Measurements from ENCODE around the gene DLG5. TPM values are rescaled to one million over a fixed set of nuclear protein-coding genes. Genes with fewer than 3 reads are reported as not detected.

Gene DLG5
- total and polyA plus RNA-seq, 10 of the 15 experiments (the other 5 are each of a cell fraction or from before 2014, with no cell fraction given) = 0.18 to 6.6 (median 2.7) TPM

GRCh38 chr10:77806511-77807157 is 119.9 kb downstream of the DLG5 start:
- Histone ChIP-seq H3K9me3 (replicated peaks; ENCODE audit: control insufficient read depth, insufficient read depth, low read length) (no peaks in the 10 kb centered on the region), H3K79me2 (ENCODE audit: control insufficient read depth, insufficient read depth, low read length) (no peaks in the 10 kb centered on the region), H3K36me3 (ENCODE audit: control insufficient read depth in 2 of 2, insufficient read depth in 2 of 2, low read length in 1 of 2) (peaks cover 2 to 3% of the 10 kb centered on the region in 2 experiments; a peak in 2 of 4 replicates), H3K27me3 (replicated peaks in 1 of 2; ENCODE audit: control insufficient read depth in 2 of 2, insufficient read depth in 2 of 2, low read length in 1 of 2) (no peaks in the 10 kb centered on the region), H4K20me1 (ENCODE audit: control insufficient read depth, insufficient read depth) (no peaks in the 10 kb centered on the region), H3K9ac (ENCODE audit: control insufficient read depth, insufficient read depth, low read length) (no peak overlapping the region), H3K4me1 (ENCODE audit: control insufficient read depth, insufficient read depth, low read length) (peaks cover under 1% of the 10 kb centered on the region; the same call in 1 of the 2 replicates), H3K4me3 (no peak overlapping the region), H3K27ac (ENCODE audit: control insufficient read depth, insufficient read depth) (no peak overlapping the region), H2AFZ (ENCODE audit: control insufficient read depth, low read depth, low read length) (no peak overlapping the region), H3K4me2 (ENCODE audit: control insufficient read depth, insufficient read depth) (no peak overlapping the region)
- FAIRE-seq (no peak), DNase-seq (ENCODE audit: low read depth, low spot score) (no peak), ATAC-seq (no peak)
- BruUV-seq (replicated peaks) = no TSS peak
- 88% methylated on average over 18 of the region's 19 CpGs for WGBS (ENCODE audit: insufficient coverage, insufficient replicate concordance, low lambda C conversion rate, missing lambda C conversion rate)
- intact Hi-C loops (cut with micrococcal nuclease; ENCODE audit: unreplicated experiment) (no loop called here), in situ Hi-C loops (cut with MboI) (no loop called here)
- RAD21 ChIA-PET (ENCODE audit: unreplicated experiment) = no interaction called here
- POLR2A ChIA-PET = no interaction called here
- SMC1A ChIA-PET (ENCODE audit: uncharacterized antibody, unreplicated experiment) = no interaction called here
- CTCF ChIA-PET = no interaction called here
- TF ChIP-seq, protein P1, sequence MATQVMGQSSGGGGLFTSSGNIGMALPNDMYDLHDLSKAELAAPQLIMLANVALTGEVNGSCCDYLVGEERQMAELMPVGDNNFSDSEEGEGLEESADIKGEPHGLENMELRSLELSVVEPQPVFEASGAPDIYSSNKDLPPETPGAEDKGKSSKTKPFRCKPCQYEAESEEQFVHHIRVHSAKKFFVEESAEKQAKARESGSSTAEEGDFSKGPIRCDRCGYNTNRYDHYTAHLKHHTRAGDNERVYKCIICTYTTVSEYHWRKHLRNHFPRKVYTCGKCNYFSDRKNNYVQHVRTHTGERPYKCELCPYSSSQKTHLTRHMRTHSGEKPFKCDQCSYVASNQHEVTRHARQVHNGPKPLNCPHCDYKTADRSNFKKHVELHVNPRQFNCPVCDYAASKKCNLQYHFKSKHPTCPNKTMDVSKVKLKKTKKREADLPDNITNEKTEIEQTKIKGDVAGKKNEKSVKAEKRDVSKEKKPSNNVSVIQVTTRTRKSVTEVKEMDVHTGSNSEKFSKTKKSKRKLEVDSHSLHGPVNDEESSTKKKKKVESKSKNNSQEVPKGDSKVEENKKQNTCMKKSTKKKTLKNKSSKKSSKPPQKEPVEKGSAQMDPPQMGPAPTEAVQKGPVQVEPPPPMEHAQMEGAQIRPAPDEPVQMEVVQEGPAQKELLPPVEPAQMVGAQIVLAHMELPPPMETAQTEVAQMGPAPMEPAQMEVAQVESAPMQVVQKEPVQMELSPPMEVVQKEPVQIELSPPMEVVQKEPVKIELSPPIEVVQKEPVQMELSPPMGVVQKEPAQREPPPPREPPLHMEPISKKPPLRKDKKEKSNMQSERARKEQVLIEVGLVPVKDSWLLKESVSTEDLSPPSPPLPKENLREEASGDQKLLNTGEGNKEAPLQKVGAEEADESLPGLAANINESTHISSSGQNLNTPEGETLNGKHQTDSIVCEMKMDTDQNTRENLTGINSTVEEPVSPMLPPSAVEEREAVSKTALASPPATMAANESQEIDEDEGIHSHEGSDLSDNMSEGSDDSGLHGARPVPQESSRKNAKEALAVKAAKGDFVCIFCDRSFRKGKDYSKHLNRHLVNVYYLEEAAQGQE (IDR thresholded peaks at IDR 0.05; ENCODE audit: low read depth, low read length) = no peak
- TF ChIP-seq STAT1 (conservative IDR thresholded peaks at IDR 0.05) (no peak), NFXL1 (IDR thresholded peaks at IDR 0.05; ENCODE audit: borderline replicate concordance) (no peak), ZBED1 (IDR thresholded peaks at IDR 0.05; ENCODE audit: borderline replicate concordance) (no peak), MLLT1 (IDR thresholded peaks at IDR 0.05) (no peak), MTA3 (IDR thresholded peaks at IDR 0.05; ENCODE audit: borderline replicate concordance, low read length) (no peak), POLR2AphosphoS2 (IDR thresholded peaks at IDR 0.05; ENCODE audit: low read depth, low read length) (no peak), ZNF384 (IDR thresholded peaks at IDR 0.05; ENCODE audit: borderline replicate concordance, low read depth, low read length) (no peak), KAT2A (conservative IDR thresholded peaks at IDR 0.05; ENCODE audit: control insufficient read depth, low read depth, low read length) (no peak), BACH1 (IDR thresholded peaks at IDR 0.05; ENCODE audit: borderline replicate concordance) (no peak), RFX5 (IDR thresholded peaks at IDR 0.05; ENCODE audit: low read depth, low read length) (no peak), TBL1XR1 (IDR thresholded peaks at IDR 0.05; ENCODE audit: low read depth, low read length) (no peak)
- TF ChIP-seq, protein P2, sequence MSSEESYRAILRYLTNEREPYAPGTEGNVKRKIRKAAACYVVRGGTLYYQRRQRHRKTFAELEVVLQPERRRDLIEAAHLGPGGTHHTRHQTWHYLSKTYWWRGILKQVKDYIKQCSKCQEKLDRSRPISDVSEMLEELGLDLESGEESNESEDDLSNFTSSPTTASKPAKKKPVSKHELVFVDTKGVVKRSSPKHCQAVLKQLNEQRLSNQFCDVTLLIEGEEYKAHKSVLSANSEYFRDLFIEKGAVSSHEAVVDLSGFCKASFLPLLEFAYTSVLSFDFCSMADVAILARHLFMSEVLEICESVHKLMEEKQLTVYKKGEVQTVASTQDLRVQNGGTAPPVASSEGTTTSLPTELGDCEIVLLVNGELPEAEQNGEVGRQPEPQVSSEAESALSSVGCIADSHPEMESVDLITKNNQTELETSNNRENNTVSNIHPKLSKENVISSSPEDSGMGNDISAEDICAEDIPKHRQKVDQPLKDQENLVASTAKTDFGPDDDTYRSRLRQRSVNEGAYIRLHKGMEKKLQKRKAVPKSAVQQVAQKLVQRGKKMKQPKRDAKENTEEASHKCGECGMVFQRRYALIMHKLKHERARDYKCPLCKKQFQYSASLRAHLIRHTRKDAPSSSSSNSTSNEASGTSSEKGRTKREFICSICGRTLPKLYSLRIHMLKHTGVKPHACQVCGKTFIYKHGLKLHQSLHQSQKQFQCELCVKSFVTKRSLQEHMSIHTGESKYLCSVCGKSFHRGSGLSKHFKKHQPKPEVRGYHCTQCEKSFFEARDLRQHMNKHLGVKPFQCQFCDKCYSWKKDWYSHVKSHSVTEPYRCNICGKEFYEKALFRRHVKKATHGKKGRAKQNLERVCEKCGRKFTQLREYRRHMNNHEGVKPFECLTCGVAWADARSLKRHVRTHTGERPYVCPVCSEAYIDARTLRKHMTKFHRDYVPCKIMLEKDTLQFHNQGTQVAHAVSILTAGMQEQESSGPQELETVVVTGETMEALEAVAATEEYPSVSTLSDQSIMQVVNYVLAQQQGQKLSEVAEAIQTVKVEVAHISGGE (CRISPR knock-in tag; IDR thresholded peaks at IDR 0.05) = no peak
